ENCODE data around the gene TSHR. TPM values are rescaled to one million over a fixed set of nuclear protein-coding genes. Genes with fewer than 3 reads are reported as not detected.

TSHR gene
- total RNA-seq, 1 experiment from 2014 or later = not detected

- Histone ChIP-seq H2BK15ac (ENCODE audit: low read depth, low read length) (no peak overlapping the region), H2BK5ac (ENCODE audit: insufficient read length, low read length) (no peak overlapping the region), H3K56ac (ENCODE audit: insufficient read length, low read depth, low read length) (no peak overlapping the region), H4K20me1 (ENCODE audit: control insufficient read depth, insufficient read depth, insufficient read length) (no peaks in the 10 kb centered on the region), H3K23ac (ENCODE audit: insufficient read length, low read depth, low read length) (no peak overlapping the region), H3K18ac (ENCODE audit: insufficient read length, low read depth, low read length) (no peak overlapping the region), H2AK5ac (ENCODE audit: insufficient read length, low read length) (no peak overlapping the region), H3T11ph (ENCODE audit: low read length) (no peak overlapping the region), H2BK20ac (ENCODE audit: low read depth, low read length, poor library complexity, severe bottlenecking) (no peak overlapping the region), H4K5ac (ENCODE audit: insufficient read length, low read depth, low read length) (no peak overlapping the region), H2BK120ac (ENCODE audit: low read depth, low read length, poor library complexity, severe bottlenecking) (no peak overlapping the region), H3K79me2 (ENCODE audit: insufficient read depth, low read length) (no peaks in the 10 kb centered on the region), H3K23me2 (ENCODE audit: insufficient read length, low read depth, low read length, poor library complexity, severe bottlenecking) (no peaks in the 10 kb centered on the region), H2BK12ac (ENCODE audit: insufficient read length, low read depth, low read length) (no peak overlapping the region), H4K8ac (replicated peaks; ENCODE audit: insufficient read length, low read depth, low read length) (no peak overlapping the region), H3K4ac (ENCODE audit: low read depth, low read length) (no peak overlapping the region), H3K14ac (ENCODE audit: insufficient read depth, low read length) (no peak overlapping the region), H3K27me3 (ENCODE audit: insufficient read depth, low read length) (no peaks in the 10 kb centered on the region), H2AFZ (ENCODE audit: low read length) (no peak overlapping the region), H3K79me1 (ENCODE audit: insufficient read depth, low read depth, low read length, poor library complexity, severe bottlenecking) (no peaks in the 10 kb centered on the region), H3K9ac (ENCODE audit: extremely low read depth, insufficient read length, low read length) (no peak overlapping the region), H4K91ac (ENCODE audit: insufficient read length, low read depth, low read length) (no peak overlapping the region), H3K9me3 (ENCODE audit: control insufficient read depth, low read depth, low read length) (no peaks in the 10 kb centered on the region), H3K4me1 (ENCODE audit: insufficient read depth, low read length) (no peaks in the 10 kb centered on the region), H3K27ac (ENCODE audit: insufficient read length, low read depth, low read length) (no peak overlapping the region), H3K4me2 (ENCODE audit: insufficient read depth, insufficient read length, low read length) (no peak overlapping the region)
- Mint-ChIP-seq H3K36me3 (ENCODE audit: insufficient read depth in 1 of 3, low read depth in 3 of 3) (no peaks in the 10 kb centered on the region), H3K9me3 (no peaks in the 10 kb centered on the region), H3K27ac (no peak overlapping the region), H3K4me1 (no peaks in the 10 kb centered on the region), H3K27me3 (ENCODE audit: low read depth) (no peaks in the 10 kb centered on the region), H3K4me3 (no peak overlapping the region)
- DNase-seq = no peak
- WGBS (ENCODE audit: extremely low coverage, insufficient read length, low lambda C conversion rate) = no CpG with 5 or more reads among the region's 8 CpGs
- no peak for TF ChIP-seq CTCF (conservative IDR thresholded peaks at IDR 0.05)
Measured at GRCh38 chr14:81005540-81006228, 50.3 kb downstream of the TSHR start.

Measured in H9 (cell line).